GM12892 (cell line): ENCODE data around the gene ZSCAN16.

Experiments used
- POLR2A ChIP-seq: IDR thresholded peaks from 2 replicates; pipeline ENCODE4 v1.6.1; 2011; ENCODE audit warnings: low read depth, low read length, control low read depth
- POLR2AphosphoS5 ChIP-seq: IDR thresholded peaks from 2 replicates; pipeline ENCODE4 v1.6.1; 2011; ENCODE audit warnings: low read depth, low read length, control low read depth

DNA sequence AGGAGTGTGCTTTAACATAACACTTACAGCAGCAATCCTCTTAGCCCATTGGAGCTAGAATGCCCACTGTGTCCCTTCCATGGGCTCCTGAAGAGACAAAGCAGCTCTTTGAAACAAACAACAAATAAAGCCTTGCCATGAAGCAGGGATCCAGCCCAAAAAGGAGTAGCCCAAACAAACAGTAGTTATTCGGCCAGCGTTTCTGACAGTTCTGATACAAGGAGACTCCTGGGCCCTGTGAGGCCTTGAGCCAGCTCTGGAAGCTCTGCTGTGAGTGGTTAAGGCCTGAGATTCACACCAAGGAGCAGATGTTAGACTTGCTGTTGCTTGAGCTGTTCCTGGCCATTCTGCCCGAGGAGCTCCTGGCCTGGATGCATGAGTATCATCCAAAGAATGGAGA lies 16.9 kb upstream of the ZSCAN16 start:
- TF ChIP-seq POLR2AphosphoS5 (no peak), POLR2A (no peak)
